NCI-H128 (cell line): Measurements from ENCODE around the gene ETS1.

Experiments
- DNase-seq: peaks from one replicate; lab custom pipeline; 2025; ENCODE audit not compliant: unreplicated experiment; lab: John Stamatoyannopoulos, UW

Gene ETS1

GRCh38 chr11:128412847-128413791 is 174.2 kb downstream of the ETS1 start:
- no peak for DNase-seq

DNA sequence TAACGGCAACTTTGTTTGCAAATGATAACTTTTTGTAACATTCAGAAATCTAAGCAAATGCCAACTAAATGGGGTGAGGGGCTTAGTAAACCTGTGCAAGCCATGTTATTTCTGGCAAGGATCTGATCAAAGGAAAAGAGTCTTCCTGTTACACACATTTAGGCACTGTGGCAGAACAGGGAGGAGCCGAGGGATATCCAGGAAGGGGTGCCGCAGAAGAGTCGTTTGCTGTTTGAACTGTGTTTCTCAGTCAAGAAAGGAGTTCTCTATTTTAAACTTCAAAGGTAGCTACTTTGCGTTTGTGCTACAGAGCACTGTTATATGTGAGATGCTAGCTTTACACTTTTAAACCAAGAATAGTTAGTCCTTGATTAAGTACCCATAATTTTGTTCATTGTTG is 175.5 kb downstream of the ETS1 start:
- DNase-seq = no peak

DNA sequence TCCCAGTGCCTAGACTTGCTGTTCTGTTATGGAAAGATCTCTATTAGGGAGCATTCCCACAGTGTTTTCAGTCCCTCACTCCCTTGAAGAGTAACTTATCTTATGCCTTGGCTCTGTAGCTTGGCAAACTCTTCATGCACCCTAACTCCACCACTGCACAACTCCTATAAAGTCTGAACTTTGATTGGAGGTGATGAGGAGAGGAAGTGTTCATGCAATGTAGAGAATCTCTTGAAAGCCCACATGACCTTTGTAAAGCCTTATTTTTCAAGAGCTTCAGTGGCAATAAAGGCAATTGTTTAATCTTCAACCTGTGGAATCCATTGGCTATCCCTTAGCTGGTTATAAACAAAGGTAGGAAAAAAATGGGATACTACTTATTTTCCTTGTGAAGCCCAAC is 176.2 kb downstream of the ETS1 start:
- DNase-seq = no peak

DNA sequence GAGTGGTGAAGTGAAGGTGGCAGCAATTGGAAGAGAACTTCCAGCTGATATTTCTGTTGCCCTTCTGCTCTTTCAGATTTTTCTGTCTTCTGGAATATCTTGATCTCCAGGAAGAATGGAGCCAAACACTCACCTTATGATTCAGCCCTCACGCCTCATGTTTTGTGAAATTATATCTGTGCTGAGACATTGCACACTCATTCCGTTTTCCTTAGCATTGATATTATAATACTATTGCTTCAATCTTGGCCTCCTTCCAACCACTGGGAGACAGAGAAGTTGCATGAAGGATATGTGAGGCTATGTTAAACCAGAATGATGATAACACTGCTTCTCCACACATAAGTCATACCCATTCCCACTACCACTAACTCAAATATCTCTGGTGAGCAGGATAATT is 177.9 kb downstream of the ETS1 start:
- DNase-seq = no peak
